SHP77 treated with DMSO at 0.1 percent for 48 hours (cell line): Measurements from ENCODE around the gene UNC119B.
A peak's percentile ranks its signal among the peaks of the same experiment; 100 is the strongest.

Experiments
- DNase-seq: peaks from one replicate; lab custom pipeline; 2025; lab: John Stamatoyannopoulos, UW

UNC119B gene

DNA sequence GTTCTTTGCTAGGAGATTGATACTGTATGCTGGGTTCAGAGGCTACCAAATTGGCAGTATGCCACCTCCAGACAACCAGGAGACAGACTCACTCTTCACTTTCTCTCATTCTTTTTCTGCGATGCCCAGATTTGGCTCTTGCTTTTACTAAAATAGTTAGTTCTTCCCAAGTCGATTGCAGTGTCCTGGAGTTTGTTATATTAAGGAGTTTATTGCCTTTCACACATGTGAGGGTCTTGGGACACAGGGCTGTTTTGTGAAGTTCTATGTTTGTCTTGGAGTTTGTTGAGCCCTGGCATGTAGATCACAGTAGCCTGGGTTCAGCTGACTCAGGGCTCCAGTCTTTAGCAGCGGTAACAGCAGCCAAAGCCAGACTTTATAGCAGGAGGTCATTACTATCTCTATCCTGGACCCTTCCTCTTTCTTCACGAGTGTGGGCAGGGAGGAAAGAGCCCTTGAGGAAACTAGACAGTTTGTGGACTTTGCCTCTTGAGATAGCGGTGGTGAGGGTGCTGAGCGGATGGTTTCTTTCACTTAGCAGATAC, 21.7 kb upstream of the UNC119B start:
- peak; percentile 2 for DNase-seq

DNA sequence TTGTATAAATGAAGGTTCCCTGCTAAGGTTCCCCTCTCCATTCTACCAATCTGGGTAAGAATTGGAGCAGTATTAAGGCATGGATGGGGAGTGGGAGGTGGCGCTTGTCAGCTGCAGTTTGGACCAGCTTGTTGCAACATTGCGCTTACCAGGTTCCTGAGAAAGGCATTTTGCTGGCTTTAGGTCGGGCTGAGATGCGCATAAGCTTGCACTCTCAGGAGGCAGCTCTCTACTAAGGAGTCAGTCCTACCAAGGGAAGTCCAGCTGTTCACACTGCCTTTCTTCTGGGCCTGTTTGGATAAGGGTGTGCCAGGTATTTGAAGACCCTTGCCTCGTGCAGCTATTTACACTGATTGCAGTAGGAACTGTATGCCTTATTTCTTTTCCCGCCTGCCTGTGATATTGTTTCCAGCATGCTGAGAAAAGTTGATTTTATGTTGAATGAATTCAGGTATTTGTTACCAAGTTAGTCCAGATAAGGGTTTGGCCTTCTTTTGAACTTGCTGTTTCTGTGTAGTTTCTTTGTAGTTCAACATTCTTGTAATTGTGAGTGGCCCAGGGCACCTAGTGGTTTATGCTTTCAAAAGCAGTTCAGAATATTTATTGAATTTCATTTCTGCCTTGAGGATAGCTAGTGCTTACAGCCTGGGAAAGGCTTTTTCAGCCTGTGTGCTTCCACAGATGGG, 20.7 kb upstream of the UNC119B start:
- DNase-seq = no peak

DNA sequence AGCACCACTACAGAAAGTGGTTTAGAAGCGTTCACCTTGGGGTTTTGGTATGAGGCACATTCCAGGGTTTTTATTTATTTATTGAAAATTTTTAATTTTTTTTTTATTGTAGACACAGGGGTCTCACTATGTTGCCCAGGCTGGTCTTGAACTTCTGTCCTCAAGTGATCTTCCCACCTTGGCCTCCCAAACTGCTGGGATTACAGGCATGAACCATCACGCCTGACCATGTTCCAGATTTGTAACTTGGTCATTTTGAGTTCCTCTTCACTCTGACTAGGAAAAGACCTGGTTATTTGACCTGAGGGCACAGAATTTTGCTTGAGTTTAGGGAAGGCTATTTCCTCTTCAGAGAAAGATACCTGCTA, 20.2 kb upstream of the UNC119B start:
- no peak for DNase-seq

DNA sequence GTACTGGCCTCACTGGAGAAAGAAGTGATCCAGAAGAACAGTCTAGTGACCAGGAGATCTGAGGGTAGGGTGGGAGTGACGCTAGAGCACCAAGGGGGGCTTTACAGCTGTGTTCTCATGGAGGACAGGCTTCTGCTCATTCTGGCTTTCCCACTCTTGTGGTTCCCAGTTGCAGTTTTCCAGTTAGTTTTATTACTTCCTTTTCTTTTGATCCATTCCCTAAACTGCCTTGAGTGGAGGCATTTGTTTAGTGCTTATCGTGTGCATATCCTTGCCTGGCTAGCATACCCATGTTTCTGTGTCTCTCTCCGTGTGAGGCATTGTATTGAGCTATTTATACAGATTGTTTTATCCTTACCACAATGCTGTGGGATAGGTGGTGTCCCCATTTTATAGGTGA, 19.3 kb upstream of the UNC119B start:
- no peak for DNase-seq

DNA sequence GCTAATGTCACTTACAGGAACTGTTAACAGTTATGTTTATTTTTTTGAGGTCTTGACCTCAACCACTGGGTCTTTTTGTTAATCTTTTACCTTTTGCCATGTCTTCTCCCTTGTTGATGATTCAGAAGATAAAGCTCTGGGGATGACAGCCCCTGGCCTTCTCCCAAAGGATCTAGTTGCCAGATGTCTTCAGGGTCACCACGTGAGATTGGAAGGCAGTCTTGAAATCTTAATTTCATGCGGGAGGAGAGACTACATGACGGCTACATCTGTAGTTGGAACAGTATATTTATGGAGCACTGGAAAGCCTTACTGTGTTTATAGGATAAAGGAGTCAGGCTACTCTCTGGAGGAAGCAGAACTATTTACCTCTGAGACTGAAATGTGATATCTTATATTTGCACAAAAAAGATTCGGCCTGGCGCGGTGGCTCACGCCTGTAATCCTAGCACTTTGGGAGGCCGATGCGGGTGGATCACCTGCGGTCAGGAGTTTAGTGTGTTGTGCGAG, 17.7 kb upstream of the UNC119B start:
- DNase-seq = no peak

DNA sequence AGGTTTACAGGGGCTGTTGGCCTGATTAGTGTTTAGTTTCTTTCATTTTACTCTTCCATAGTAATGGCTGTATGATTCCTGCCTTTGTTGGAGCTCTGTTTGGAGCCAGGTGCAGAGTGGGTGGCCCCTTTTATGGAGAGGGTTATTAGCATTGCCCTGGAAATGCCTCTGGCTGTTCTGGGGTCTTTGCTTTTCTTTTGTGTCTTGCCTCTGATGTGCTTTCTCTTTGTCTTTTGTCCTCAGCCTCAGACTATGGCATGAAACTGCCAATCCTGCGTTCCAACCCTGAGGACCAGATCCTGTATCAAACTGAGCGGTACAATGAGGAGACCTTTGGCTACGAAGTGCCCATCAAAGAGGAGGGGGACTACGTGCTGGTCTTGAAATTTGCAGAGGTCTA, 16.4 kb upstream of the UNC119B start:
- no peak for DNase-seq

DNA sequence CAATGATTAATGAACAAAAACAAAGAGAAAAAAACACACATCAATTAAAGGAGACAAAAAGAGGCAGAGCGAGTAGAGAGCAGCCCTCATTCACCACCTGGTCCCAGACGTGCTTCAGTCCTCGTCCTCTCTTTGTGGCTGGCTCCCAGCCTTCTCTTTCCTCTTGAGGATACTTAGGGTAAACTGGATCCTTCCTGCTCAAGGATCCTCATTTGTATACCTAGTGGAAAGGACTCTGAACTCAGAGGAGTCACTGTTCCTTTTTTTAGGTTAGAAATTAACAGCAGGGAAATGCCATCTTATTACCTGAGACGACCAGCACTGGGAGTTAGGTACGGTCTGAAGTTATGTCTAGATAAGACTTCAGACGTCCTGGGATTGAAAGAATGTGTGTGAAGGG, 13.6 kb upstream of the UNC119B start:
- no peak for DNase-seq

DNA sequence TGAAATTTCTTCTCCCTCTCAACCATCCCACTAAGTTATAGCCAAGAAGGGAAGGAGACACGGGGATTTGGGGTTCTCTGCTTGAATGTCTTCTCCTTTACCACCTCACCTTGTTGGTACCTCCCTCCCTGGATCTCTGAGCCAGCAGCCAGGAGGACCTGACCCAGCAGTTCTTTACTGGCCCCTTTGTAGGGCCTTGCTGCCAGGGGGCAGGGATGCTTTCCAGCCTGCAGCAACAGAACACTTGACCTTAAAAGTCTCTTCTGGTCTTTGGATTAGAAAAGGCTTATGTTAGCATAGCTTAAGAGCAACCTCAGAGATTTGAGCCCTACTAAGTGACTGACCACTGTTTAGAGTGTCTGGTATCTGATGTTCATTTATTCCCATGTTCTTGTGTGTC, 12.9 kb upstream of the UNC119B start:
- no peak for DNase-seq

DNA sequence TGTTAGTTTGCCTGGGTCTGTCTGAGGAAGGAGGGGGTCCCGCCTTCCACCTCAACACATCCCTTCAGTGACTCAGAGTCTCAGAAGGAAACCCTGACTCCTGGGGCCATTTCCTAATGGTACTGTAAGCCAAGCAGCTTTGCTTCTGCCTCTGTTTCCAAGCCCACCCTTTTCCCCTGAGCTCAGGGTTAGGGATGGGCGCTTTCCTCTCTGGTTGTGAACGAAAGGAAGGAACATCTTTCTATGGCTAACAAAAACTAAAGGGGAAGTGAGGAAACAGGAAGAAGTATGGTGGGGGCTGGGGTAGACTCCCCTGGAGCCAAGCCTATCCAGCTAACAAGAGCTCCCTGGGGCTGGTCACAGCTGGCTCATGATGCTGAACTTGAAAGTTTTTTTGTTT, 11.6 kb upstream of the UNC119B start:
- DNase-seq = no peak

DNA sequence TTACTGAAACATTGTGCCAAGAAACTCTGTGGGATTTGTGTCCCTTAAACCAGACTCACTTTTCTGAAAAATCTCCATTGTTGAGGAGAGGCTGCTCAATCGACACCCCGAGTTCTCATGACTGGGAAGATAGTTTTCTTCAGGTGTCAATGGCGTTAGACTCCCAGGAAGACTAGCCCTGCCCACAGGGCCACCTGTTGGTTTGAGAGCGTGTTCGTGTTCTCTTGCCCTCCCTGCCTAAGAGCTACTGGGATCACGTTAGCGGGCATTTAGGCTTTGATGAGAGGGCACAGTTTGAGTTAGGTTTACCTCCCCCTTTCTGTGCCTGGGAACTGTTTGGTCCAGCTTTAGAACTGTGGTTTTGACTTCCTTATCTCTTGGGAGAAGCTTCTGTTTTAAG, 10.7 kb upstream of the UNC119B start:
- no peak for DNase-seq

DNA sequence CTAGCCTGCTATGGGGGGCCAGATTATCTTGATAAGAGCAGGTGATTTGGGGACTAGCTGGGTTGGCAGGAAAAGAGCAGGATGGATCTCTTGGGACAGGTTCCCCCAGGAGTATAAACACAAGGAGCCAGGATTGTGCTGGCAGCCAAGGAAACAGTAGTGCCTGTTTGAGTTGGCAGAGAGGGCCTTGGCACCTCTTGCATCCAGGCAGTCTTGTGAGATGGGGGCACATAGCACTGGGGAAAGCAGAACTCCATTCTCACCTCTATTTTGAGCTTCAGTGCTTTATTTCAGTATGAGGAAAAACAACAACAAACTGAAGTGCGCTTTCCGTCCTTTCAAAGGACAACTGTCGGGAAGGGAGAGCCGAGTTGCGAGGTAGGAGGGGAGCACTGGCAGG, 9.4 kb upstream of the UNC119B start:
- DNase-seq = no peak

DNA sequence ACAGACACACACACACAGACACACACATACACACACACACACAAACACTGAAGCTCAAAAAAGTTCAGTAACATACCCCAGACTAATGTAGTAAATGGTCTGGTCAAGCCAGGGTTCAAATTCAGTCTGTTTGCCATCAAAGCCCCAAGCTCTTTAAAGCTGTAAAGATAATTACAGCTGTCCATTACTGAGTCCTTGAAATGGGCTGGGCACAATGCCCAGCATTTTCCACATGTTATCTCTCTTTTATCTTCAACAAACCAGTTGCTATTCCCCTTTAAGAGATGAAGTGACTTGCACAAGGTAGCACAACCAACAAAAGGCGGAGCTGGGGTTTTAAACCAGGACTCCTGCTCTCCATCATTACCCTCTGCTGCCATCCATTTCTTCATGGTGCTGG, 7.6 kb upstream of the UNC119B start:
- no peak for DNase-seq

DNA sequence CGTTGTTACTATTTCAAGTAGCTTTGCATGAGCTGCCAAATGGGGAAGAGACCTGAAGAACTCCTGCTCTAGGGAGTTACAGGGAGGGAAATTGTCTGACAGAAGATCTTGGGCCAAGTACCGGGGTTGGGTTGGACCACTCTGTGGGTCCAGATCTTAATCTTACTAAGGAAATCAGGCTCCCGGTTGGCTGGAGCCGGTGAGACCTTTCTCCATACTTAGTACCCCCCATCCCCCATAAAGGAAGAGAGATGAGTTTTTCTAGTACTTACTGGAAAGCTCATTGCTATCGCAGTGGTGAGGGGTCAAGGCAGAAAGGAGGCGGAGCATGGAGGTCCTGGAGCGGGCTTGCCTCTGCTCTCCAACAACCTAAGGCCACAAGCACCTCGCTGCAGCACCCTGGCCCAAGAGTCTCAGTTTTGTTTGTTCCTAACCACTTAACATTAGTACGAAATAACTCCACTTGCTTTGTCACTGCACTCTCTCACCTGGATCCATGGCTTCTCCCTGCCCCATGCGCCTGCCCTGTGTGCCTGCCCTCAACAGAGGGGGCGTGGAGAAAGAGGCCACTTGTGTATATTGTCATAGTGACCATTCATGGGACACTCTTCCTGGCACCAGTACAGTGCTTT, 6.8 kb upstream of the UNC119B start:
- DNase-seq = no peak

DNA sequence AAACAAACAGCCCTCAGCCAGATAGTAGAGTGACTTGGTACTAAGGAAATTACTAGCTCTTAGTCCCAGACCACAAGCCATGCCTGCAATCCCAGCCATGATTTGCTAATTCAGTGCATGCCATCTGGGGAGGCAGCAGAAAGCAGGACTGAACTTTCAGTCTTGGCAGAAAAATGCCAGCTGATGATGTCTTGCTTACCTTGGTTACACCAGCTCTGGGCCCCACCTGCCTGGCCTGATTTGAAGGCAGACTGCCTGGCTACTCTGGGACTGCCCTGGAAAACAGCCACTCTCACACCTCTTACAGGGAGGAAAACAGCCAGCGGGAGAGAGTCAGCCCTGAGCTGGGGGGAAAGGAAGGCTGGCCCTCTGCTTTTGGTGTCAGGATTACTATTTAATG, 4.6 kb upstream of the UNC119B start:
- DNase-seq = no peak

DNA sequence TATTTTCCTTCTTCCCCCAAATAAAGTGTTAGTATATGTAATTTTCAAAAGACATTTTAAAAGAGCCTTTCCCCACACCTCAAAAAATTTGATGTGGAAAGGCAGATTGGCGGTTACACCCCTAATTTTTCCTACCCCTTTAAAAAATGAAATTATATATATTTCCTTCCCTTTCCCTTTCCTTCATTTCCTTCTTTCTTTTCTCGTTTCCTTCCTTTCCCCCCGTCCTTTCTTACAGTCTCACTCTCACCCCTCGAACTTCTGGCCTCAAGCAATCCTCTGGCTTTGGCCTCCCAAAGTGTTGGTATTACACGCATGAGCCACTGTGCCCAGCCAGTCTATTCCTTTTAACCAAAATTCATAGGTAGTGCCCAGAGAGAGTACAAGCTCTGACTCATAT, 4.2 kb upstream of the UNC119B start:
- no peak for DNase-seq

DNA sequence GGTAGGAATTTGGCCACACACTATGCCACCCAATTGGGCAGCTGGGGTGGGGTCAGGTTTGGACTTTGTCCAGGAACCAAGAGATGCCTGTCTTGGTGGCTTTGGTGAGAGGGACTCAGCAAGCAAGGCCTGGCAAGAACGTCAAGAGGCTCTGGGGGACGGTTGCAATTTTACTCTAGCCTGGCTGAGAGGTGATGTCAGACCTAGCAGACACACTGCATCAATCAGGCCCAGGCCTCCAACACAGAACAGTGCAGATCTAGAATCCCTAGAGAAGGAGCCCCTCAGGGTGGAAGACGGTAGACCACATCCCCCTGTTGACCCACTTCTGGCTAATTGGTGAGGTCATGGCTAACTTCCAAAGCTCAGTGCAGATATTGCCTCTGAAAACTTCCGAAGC, 1.6 kb upstream of the UNC119B start:
- DNase-seq = no peak

DNA sequence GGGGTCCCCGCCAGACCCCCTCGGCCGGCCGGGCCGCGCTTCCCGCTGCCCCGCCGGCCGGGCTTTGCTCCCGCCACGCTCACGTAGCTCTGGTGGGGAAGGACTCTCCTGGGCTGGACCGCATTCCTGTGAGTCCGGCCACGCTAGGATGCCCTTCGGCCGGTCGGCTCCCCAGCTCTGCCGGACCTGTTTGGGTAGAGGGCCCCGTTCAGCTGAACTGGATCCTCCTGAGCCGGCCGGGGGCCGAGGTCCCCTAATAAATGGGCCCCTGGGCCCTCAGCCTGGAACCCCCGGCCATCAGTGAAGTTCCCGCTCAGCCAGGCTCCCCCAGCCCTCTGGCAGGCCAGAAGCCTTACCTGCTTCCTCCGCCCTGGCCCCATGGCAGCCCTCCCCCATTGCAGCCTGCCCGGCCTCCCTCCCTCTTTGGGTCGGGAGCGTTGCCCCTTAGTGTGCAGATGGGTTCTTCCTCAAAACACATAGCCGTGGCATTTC, 593 bp downstream of the UNC119B start:
- no peak for DNase-seq

DNA sequence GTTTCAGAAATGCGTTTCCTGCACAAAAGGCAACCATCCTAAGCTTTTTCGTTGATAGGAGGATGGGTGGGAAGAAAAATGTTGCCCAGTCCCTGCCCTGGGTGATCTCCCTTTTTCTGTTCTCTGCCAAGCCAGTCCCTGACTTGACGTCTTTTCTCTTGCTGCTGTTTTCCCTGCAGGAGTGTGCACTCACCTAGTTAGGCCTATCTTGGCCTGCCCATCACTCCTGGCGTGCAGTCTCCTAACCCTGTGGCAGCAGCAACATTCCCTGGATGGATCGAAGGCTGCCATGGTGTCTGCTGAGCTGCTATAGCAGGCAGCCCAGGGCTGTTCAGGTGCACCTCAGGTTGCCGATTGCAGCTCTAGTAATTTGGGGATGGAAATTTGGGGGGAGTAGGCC, 1.2 kb downstream of the UNC119B start:
- DNase-seq = no peak

DNA sequence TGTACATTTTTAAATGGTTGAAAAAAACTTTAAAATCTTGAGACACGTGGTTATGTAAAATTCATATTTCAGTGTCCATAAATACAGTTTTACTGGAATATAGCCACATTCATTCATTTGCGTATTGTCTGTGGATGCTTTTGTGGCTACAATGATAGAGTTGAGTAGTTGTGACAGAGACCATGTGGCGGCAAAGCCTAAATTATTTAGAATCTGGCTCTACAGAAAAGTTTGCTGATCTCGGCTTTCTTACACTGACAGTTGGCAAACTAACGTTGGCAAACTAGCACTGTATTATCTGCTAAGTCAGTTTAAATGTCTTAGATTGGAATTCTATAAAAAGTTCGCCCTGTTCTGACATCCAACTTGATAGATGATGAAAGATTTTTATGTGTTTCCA, 2.4 kb downstream of the UNC119B start:
- no peak for DNase-seq

DNA sequence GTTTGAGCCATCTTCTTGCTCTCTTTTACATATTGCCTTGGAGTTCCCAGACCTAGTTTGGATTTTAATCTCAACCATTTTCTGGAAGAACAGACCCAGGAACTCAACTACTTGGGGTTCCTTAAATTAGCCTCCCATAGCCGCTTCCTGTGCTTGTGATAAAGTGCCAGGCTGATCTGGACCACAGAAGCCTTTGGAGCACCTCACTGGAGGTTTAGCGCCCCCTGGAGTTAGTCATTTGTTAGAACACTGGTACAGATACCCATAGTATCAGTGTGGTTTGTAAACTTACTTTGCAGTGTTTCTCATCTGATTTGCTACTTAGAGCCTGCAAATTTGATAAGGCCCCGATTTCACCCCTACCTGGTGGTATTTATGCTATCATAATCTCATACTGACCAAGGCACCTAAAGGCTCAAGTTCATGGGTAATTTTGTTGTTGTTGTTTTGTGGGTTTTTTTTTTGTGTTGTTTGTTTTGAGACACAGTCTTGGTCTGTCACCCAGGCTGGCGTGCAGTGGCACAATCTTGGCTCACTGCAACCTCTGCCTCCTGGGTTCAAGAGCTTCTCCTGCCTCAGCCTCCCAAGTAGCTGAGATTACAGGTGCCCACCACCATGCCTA, 3.7 kb downstream of the UNC119B start:
- peak; percentile 69 for DNase-seq

DNA sequence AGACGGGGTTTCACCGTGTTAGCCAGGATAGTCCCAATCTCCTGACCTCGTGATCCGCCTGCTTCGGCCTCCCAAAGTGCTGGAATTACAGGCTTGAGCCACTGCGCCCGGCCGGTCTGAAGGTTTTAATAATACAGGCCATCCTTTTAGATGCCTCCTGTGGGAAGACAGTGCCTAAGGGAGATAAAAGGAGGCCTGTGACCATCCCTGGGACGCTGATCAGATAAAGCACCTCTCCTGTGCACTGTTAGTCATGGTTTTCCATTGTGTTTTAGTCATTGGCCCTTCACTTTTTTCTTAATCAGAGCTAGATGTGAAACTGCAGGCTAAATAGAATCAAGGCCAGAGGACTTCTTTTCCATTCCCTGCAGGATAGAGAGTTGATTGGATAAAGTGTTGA, 7.8 kb downstream of the UNC119B start:
- no peak for DNase-seq

DNA sequence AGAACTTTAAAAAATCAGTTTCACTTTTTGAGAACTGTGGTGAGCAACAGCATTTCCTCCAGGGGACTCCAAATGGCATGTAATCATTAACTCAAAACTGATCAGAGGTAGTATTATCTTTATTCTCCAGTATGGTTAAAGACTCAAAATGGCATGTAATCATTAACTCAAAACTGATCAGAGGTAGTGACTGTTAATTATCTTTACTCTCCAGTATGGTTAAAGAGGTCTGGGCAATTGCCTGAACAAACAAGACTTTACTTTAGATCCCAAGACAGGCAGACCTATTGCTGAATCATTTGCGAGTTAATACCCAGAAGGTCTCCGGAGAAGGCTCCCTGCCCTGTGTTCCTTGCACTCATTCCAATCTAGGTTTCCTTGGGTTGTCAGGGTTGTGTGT, 8.8 kb downstream of the UNC119B start:
- DNase-seq = no peak
